DND-41 (cell line): ENCODE results near the gene MORN1.

Experiments
- ATAC-seq: fragments of 200-7000 bp; cut with Tn5 transposase; 3 replicates; pipeline ENCODE4 v1.9.1; 2021; ENCODE audit warnings: low read depth; ENCODE audit not compliant: insufficient read depth
- DNase-seq: peaks from one replicate; pipeline ENCODE4 v3.0.0-alpha.2; 2020
- H2AFZ ChIP-seq: 2 replicates; pipeline ENCODE4 v1.6.0; 2012; ENCODE audit warnings: low read depth, low read length
- H3K27ac ChIP-seq: 2 replicates; pipeline ENCODE4 v1.5.1; 2012; ENCODE audit warnings: low read length, inconsistent platforms
- H3K27me3 ChIP-seq: fragments of 200-600 bp; sonication (generic); 2 replicates; pipeline ENCODE4 v1.6.0; 2012; ENCODE audit warnings: low read length, mild to moderate bottlenecking, inconsistent platforms; ENCODE audit not compliant: insufficient read depth, poor library complexity
- H3K36me3 ChIP-seq: 2 replicates; pipeline ENCODE4 v1.5.1; 2012; ENCODE audit warnings: low read length, inconsistent platforms; ENCODE audit not compliant: insufficient read depth
- H3K4me1 ChIP-seq: 2 replicates; pipeline ENCODE4 v1.5.1; 2012; ENCODE audit warnings: mild to moderate bottlenecking, low read length; ENCODE audit not compliant: insufficient read depth
- H3K4me2 ChIP-seq: 2 replicates; pipeline ENCODE4 v1.6.0; 2012; ENCODE audit warnings: mild to moderate bottlenecking, moderate library complexity, low read length, inconsistent platforms; ENCODE audit not compliant: insufficient read depth
- H3K4me3 ChIP-seq, 2 experiments: fragments of 200-600 bp in 1 of 2; shearing (Covaris generic) in 1 of 2; 2 replicates each; pipeline ENCODE4 v1.5.1; 2012 to 2016; ENCODE audit warnings: inconsistent platforms in 2 of 2, low read length in 2 of 2, mild to moderate bottlenecking in 2 of 2, low read depth in 1 of 2, moderate library complexity in 1 of 2
- H3K79me2 ChIP-seq: 2 replicates; pipeline ENCODE4 v1.6.0; 2012; ENCODE audit warnings: low read length, inconsistent platforms; ENCODE audit not compliant: insufficient read depth
- H3K9ac ChIP-seq: 2 replicates; pipeline ENCODE4 v1.6.0; 2012; ENCODE audit warnings: low read depth, mild to moderate bottlenecking, inconsistent platforms, low read length, moderate library complexity
- H3K9me3 ChIP-seq: 2 replicates; pipeline ENCODE4 v1.5.1; 2012; ENCODE audit warnings: low read length, moderate library complexity, mild to moderate bottlenecking, inconsistent platforms; ENCODE audit not compliant: insufficient read depth, severe bottlenecking
- H4K20me1 ChIP-seq: 2 replicates; pipeline ENCODE4 v1.6.0; 2012; ENCODE audit warnings: low read length; ENCODE audit not compliant: insufficient read depth
- EZH2 ChIP-seq: IDR thresholded peaks from 3 replicates; pipeline ENCODE4 v1.6.1; 2012; ENCODE audit warnings: borderline replicate concordance, low read depth, mild to moderate bottlenecking, moderate library complexity, low read length, inconsistent platforms; ENCODE audit not compliant: severe bottlenecking
- TF ChIP-seq, protein P1 (sequence below): IDR thresholded peaks from 2 replicates; pipeline ENCODE4 v1.5.1; 2012; ENCODE audit warnings: borderline replicate concordance, low read length, moderate library complexity, mild to moderate bottlenecking; ENCODE audit not compliant: poor library complexity, severe bottlenecking; ENCODE audit errors: extremely low read depth

The MORN1 gene

DNA sequence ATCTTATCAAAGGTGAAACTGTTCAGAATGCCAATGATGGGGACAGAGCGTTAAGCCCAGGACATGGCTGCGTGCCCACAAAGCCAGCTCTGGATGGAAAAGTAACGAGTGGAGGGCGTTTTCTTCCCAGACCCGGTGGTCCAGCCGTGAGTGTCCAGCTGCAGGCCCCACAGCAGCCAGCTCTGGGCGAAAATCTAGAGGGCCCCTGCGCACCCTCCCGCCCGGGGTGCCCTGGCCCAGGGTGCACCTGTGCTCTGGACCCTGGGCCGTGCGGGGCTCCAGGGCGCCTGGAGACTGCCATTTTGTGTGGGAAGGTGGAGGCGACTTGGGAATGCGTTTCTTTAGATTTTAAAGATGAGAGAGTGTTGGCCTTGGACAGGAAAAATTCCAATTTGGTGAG lies 104.4 kb downstream of the MORN1 start:
- Histone ChIP-seq H2AFZ (no peak overlapping the region), H3K9ac (no peak overlapping the region), H3K79me2 (peaks cover 30% of the 10 kb centered on the region), H4K20me1 (peaks cover 73% of the 10 kb centered on the region), H3K4me3 (no peak overlapping the region), H3K4me1 (peaks cover 39% of the 10 kb centered on the region), H3K27me3 (no peaks in the 10 kb centered on the region), H3K27ac (no peak overlapping the region), H3K9me3 (no peaks in the 10 kb centered on the region), H3K4me2 (no peak overlapping the region), H3K36me3 (no peaks in the 10 kb centered on the region)
- ATAC-seq (no peak), DNase-seq (no peak)
- TF ChIP-seq, protein P1, sequence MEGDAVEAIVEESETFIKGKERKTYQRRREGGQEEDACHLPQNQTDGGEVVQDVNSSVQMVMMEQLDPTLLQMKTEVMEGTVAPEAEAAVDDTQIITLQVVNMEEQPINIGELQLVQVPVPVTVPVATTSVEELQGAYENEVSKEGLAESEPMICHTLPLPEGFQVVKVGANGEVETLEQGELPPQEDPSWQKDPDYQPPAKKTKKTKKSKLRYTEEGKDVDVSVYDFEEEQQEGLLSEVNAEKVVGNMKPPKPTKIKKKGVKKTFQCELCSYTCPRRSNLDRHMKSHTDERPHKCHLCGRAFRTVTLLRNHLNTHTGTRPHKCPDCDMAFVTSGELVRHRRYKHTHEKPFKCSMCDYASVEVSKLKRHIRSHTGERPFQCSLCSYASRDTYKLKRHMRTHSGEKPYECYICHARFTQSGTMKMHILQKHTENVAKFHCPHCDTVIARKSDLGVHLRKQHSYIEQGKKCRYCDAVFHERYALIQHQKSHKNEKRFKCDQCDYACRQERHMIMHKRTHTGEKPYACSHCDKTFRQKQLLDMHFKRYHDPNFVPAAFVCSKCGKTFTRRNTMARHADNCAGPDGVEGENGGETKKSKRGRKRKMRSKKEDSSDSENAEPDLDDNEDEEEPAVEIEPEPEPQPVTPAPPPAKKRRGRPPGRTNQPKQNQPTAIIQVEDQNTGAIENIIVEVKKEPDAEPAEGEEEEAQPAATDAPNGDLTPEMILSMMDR: no peak
- TF ChIP-seq EZH2: no peak

DNA sequence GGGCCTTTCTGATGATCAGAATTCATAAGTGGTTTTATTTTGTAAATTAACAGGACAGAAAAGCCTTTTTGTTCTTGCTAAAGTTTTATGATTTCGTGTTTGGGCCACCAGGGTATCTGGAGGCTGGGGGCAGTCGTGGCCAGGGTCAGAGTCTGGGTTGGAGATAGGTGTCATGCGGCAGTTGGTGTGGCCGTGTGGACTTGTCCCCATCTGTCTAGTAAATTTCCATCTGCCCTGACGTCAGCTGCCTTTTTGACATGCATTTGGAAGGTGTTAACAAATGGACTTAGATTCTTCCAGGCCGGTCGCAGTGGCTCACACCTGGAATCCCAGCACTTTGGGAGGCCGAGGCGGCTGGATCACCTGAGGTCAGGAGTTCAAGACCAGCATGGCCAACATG lies 106.4 kb downstream of the MORN1 start:
- Histone ChIP-seq H3K9me3 (no peaks in the 10 kb centered on the region), H3K4me2 (no peak overlapping the region), H4K20me1 (peaks cover 62% of the 10 kb centered on the region), H3K79me2 (peaks cover 28% of the 10 kb centered on the region), H3K9ac (no peak overlapping the region), H3K36me3 (no peaks in the 10 kb centered on the region), H3K4me1 (peaks cover 19% of the 10 kb centered on the region), H3K27me3 (no peaks in the 10 kb centered on the region), H3K4me3 (no peak overlapping the region), H3K27ac (no peak overlapping the region), H2AFZ (no peak overlapping the region)
- TF ChIP-seq, protein P1: no peak
- no peak for TF ChIP-seq EZH2
- DNase-seq: no peak
- no peak for ATAC-seq

DNA sequence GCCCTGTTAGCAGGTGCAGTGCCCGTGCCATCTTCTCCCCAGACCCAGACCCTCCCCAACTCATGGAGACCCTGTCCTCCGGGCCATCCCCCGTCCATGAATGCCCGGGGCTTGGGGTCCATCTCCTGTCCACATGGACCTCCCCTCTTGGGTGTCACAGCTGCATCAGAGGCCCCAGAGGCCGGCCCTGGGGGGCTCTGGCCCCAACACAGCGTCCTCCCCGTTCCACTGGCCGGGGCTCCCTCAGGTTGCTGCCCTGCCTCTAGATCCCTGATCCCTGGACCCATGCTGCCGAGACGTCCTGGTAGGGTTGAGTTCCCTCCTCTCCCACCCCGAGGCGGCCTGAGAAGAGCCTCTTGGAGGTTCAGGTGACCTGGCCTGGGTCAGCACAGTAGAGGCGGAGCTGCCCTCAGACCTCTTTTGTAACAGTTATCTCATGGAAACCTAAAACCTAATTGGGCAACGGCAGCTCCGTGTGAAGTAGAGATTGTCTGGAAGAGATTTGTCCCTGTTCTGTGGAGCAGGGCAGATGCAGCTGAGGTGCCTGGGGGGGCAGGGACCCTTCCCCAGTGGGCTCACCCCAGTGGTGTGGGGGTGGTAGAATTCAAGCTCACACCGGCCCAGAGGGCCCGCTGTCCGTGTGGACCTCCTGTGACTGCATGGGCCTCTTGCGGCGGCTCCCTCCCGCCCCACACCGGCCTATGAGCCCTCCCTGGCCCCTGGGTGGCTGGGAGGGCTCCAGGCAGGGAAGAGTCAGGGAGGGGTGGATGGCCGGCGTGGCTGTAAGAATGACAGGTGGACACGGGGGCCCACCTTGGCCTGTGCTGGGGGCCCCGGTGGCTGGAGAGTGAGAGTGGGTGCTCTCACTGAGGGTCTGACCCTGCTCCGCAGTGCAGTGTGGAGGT lies 107.1 kb downstream of the MORN1 start:
- H3K9ac ChIP-seq: no peak overlapping the region
- peaks cover 57% of the 10 kb centered on the region for H4K20me1 ChIP-seq
- H3K36me3 ChIP-seq: no peaks in the 10 kb centered on the region
- no peak overlapping the region for H3K27ac ChIP-seq
- no peaks in the 10 kb centered on the region for H3K27me3 ChIP-seq
- no peaks in the 10 kb centered on the region for H3K9me3 ChIP-seq
- no peak overlapping the region for H3K4me3 ChIP-seq
- no peak overlapping the region for H2AFZ ChIP-seq
- TF ChIP-seq EZH2: no peak
- TF ChIP-seq, protein P1: no peak
- DNase-seq (no peak), ATAC-seq (no peak)
- H3K79me2 ChIP-seq: peaks cover 33% of the 10 kb centered on the region
- H3K4me1 ChIP-seq: peaks cover 14% of the 10 kb centered on the region
- no peak overlapping the region for H3K4me2 ChIP-seq
